ENCODE data around the gene EEF1AKMT1. TPM values are rescaled to one million over a fixed set of nuclear protein-coding genes. Genes with fewer than 3 reads are reported as not detected.

EEF1AKMT1 gene
- total and polyA plus RNA-seq, 2 donors (not counting 1 experiment from before 2014, with no cell fraction given), result 2.9 to 4.9 TPM

DNA sequence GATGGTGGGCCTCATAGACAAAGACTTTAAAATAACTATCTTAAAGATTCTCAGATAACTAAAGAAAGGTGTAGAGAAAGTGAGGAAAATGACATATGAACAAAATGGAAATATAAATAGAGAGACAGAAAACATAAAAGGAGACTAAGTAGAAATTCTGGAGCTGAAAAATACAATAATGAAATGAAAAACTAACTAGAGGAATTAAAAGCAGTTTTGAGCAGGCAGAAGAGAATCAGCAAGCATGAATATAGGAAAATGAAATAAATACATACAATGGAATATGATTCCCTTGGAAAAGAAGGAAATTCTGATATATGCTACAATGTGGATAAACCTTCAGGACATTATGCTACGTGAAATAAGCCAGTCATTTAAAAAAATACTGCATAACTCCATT is 3.9 kb downstream of the EEF1AKMT1 start:
- WGBS (ENCODE audit: insufficient coverage), result no CpG with 5 or more reads among the region's 1 CpG
- H3K9me3 ChIP-seq (ENCODE audit: control extremely low read depth in 1 of 3, control insufficient read depth in 2 of 3, insufficient read depth in 1 of 3, low read length in 2 of 3), result peaks cover 6 to 12% (median 7%) of the 10 kb centered on the region in 3 donors
- no peak overlapping the region for H3K27ac ChIP-seq (ENCODE audit: low read length in 2 of 2)
- H3K27me3 ChIP-seq (replicated peaks in 1 of 4; ENCODE audit: control extremely low read depth in 1 of 4, control insufficient read depth in 3 of 4, insufficient read depth in 4 of 4, low read length in 3 of 4), result no peaks in the 10 kb centered on the region
- Mint-ChIP-seq H3K27me3 (no peaks in the 10 kb centered on the region), H3K4me3 (no peak overlapping the region), H3K9me3 (ENCODE audit: insufficient read depth) (peaks cover 8% of the 10 kb centered on the region), H3K27ac (no peak overlapping the region), H3K4me1 (peaks cover 16% of the 10 kb centered on the region)
- H3K4me3 ChIP-seq (ENCODE audit: control extremely low read depth in 1 of 5, extremely low read depth in 1 of 5, insufficient read depth in 1 of 5, low read depth in 2 of 5, low read length in 4 of 5), result no peak overlapping the region
- H3K4me2 ChIP-seq (replicated peaks; ENCODE audit: low read depth, low read length, poor library complexity, severe bottlenecking), result no peak overlapping the region
- H3K79me2 ChIP-seq (ENCODE audit: control insufficient read depth, insufficient read depth, low read length), result peaks cover 19% of the 10 kb centered on the region
- CTCF ChIA-PET, result no interaction called here
- ATAC-seq (ENCODE audit: low read depth) (no peak), DNase-seq (no peak)
- H3K9ac ChIP-seq (ENCODE audit: low read length), result no peak overlapping the region
- peaks cover 0 to 1% of the 10 kb centered on the region in 2 experiments for H3K36me3 ChIP-seq (replicated peaks in 1 of 2; ENCODE audit: control extremely low read depth in 1 of 2, control insufficient read depth in 1 of 2, extremely low read depth in 1 of 2, insufficient read depth in 2 of 2, low read length in 1 of 2)
- H4K20me1 ChIP-seq (ENCODE audit: control insufficient read depth, insufficient read depth, low read length, poor library complexity, severe bottlenecking), result no peaks in the 10 kb centered on the region
- TF ChIP-seq CTCF (IDR thresholded peaks at IDR 0.05) (no peak), EZH2 (IDR thresholded peaks at IDR 0.05; ENCODE audit: borderline replicate concordance, insufficient read depth, low read depth, low read length, poor library complexity, severe bottlenecking) (no peak)
- intact Hi-C loops (cut with micrococcal nuclease), result loop anchor here (10.0 kb wide), 5 partner anchors 55 to 365 kb away; partner anchors contain the start of genes CRYL1, IFT88 and XPO4
- no peak overlapping the region for H2AFZ ChIP-seq (ENCODE audit: insufficient read depth, low read depth, low read length, poor library complexity, severe bottlenecking)
- POLR2A ChIA-PET, result no interaction called here
- H3K4me1 ChIP-seq (ENCODE audit: control insufficient read depth in 2 of 2, insufficient read depth in 2 of 2, low read length in 2 of 2), result peaks cover 7 to 15% of the 10 kb centered on the region in 2 donors

DNA sequence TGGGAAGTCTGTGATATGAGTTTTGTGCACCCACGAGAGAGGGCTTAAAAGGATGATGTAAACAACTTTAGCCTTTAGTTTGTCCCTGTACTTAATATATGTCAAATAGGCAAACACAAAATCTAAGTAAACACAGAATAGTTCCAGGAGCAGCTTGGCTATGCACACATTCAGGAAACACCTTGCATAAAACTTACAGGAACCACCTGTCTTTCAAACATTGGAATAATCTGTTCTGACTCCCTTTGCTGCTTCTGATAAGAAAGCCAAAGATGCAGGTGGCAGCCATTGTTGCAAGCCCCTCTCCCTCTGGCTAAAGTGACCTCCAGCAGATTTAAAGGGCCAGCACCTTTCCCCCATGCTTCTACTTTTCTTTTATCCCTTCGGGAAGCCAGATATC is 4.7 kb downstream of the EEF1AKMT1 start:
- H3K27me3 ChIP-seq (replicated peaks in 1 of 4; ENCODE audit: control extremely low read depth in 1 of 4, control insufficient read depth in 3 of 4, insufficient read depth in 4 of 4, low read length in 3 of 4), result no peaks in the 10 kb centered on the region
- intact Hi-C loops (cut with micrococcal nuclease), result no loop called here
- H3K27ac Mint-ChIP-seq, result no peak overlapping the region
- no peak overlapping the region for H3K27ac ChIP-seq (ENCODE audit: low read length in 2 of 2)
- ChIA-PET CTCF (no interaction called here), POLR2A (no interaction called here)
- WGBS (ENCODE audit: insufficient coverage), result no CpG with 5 or more reads among the region's 2 CpGs
- H3K4me2 ChIP-seq (replicated peaks; ENCODE audit: low read depth, low read length, poor library complexity, severe bottlenecking), result no peak overlapping the region
- no peak overlapping the region for H3K4me3 ChIP-seq (ENCODE audit: control extremely low read depth in 1 of 5, extremely low read depth in 1 of 5, insufficient read depth in 1 of 5, low read depth in 2 of 5, low read length in 4 of 5)
- TF ChIP-seq EZH2 (IDR thresholded peaks at IDR 0.05; ENCODE audit: borderline replicate concordance, insufficient read depth, low read depth, low read length, poor library complexity, severe bottlenecking) (no peak), CTCF (IDR thresholded peaks at IDR 0.05) (no peak)
- H3K4me1 Mint-ChIP-seq, result peaks cover 15% of the 10 kb centered on the region
- H3K27me3 Mint-ChIP-seq, result no peaks in the 10 kb centered on the region
- peaks cover 0 to 1% of the 10 kb centered on the region in 2 experiments for H3K36me3 ChIP-seq (replicated peaks in 1 of 2; ENCODE audit: control extremely low read depth in 1 of 2, control insufficient read depth in 1 of 2, extremely low read depth in 1 of 2, insufficient read depth in 2 of 2, low read length in 1 of 2)
- ATAC-seq (ENCODE audit: low read depth) (no peak), DNase-seq (no peak)
- peaks cover 8% of the 10 kb centered on the region for H3K9me3 Mint-ChIP-seq (ENCODE audit: insufficient read depth)
- H3K79me2 ChIP-seq (ENCODE audit: control insufficient read depth, insufficient read depth, low read length), result peaks cover 19% of the 10 kb centered on the region
- H3K4me1 ChIP-seq (ENCODE audit: control insufficient read depth in 2 of 2, insufficient read depth in 2 of 2, low read length in 2 of 2), result peaks cover 7 to 13% of the 10 kb centered on the region in 2 donors
- no peaks in the 10 kb centered on the region for H4K20me1 ChIP-seq (ENCODE audit: control insufficient read depth, insufficient read depth, low read length, poor library complexity, severe bottlenecking)
- no peak overlapping the region for H2AFZ ChIP-seq (ENCODE audit: insufficient read depth, low read depth, low read length, poor library complexity, severe bottlenecking)
- no peak overlapping the region for H3K9ac ChIP-seq (ENCODE audit: low read length)
- H3K9me3 ChIP-seq (ENCODE audit: control extremely low read depth in 1 of 3, control insufficient read depth in 2 of 3, insufficient read depth in 1 of 3, low read length in 2 of 3), result peaks cover 6 to 12% (median 7%) of the 10 kb centered on the region in 3 donors
- H3K4me3 Mint-ChIP-seq, result no peak overlapping the region

Measured in B cell (primary cell).